Measurements from ENCODE around the gene ZNF20.

Gene ZNF20

GRCh38 chr19:12139885-12140544 is at the start of gene ZNF20:
Gene ZNF20, minus strand, starts transcription at chr19:12140350. Its CDS starts 168 bp downstream, at chr19:12140182.
- peak; percentile 80 to 95 for DNase-seq

GRCh38 chr19:12187625-12188024 is 47.5 kb upstream of the ZNF20 start:
- DNase-seq: no peak

GRCh38 chr19:12180377-12180776 is 40.2 kb upstream of the ZNF20 start:
- DNase-seq: no peak

- DNase-seq: no peak
Measured at GRCh38 chr19:12166626-12167025, 26.5 kb upstream of the ZNF20 start.

- no peak for DNase-seq
Measured at GRCh38 chr19:12163826-12164225, 23.7 kb upstream of the ZNF20 start.

- peak; percentile 87 to 96 for DNase-seq
Measured at GRCh38 chr19:12162882-12163806, 23.0 kb upstream of the ZNF20 start, which contains the start of gene ZNF136. Gene ZNF136, plus strand, starts transcription at chr19:12163096. Its CDS starts 108 bp downstream, at chr19:12163204.

- DNase-seq: no peak
Measured at GRCh38 chr19:12162513-12162881, 22.3 kb upstream of the ZNF20 start.

GRCh38 chr19:12159773-12160414 is 19.7 kb upstream of the ZNF20 start:
- DNase-seq: no peak

GRCh38 chr19:12156223-12157058 is 16.3 kb upstream of the ZNF20 start, which contains the start of gene ZNF625:
Gene ZNF625, minus strand, starts transcription at chr19:12156734. Its CDS starts 176 bp downstream, at chr19:12156558.
- DNase-seq: peak; percentile 90 to 94

- no peak for DNase-seq
Measured at GRCh38 chr19:12155324-12155860, 15.2 kb upstream of the ZNF20 start.

GRCh38 chr19:12145348-12145747 is 5.2 kb upstream of the ZNF20 start:
- DNase-seq: no peak

GRCh38 chr19:12141405-12141736 is 1.2 kb upstream of the ZNF20 start:
- DNase-seq: no peak

- DNase-seq: peak; percentile 55 to 85
Measured at GRCh38 chr19:12140545-12141404, 625 bp upstream of the ZNF20 start.

- no peak for DNase-seq
Measured at GRCh38 chr19:12139269-12139668, 881 bp downstream of the ZNF20 start.

- peak in 1 of 2 experiments; percentile 3 for DNase-seq
Measured at GRCh38 chr19:12137221-12137940, 2.8 kb downstream of the ZNF20 start.

GRCh38 chr19:12133069-12133468 is 7.1 kb downstream of the ZNF20 start:
- DNase-seq: no peak

GRCh38 chr19:12126707-12127106 is 13.4 kb downstream of the ZNF20 start:
- DNase-seq: peak in 1 of 2 experiments; percentile 11

- no peak for DNase-seq
Measured at GRCh38 chr19:12117201-12117970, 22.8 kb downstream of the ZNF20 start.

- DNase-seq: no peak
Measured at GRCh38 chr19:12113121-12113520, 27.0 kb downstream of the ZNF20 start.

- DNase-seq: no peak
Measured at GRCh38 chr19:12112701-12113100, 27.4 kb downstream of the ZNF20 start.

Data from NCI-H526 (cell line).